Pancreas (tissue), 10 donors: ENCODE data around the gene ACVR1. TPM values are rescaled to one million over a fixed set of nuclear protein-coding genes. Genes with fewer than 3 reads are reported as not detected.
"Not testable (repeated sequence)": the region's sequence is repeated elsewhere in the genome, so short reads cannot be mapped to it uniquely, and the experiment has no call there.

Source experiments
- ATAC-seq, 4 donors: fragments of 200-7000 bp; cut with Tn5 transposase; one replicate each; pipeline versions ENCODE4 v1.8.0 to v1.9.1; 2020; ENCODE audit warnings: mild to moderate bottlenecking in 4 of 4, moderate library complexity in 4 of 4
- DNase-seq, 6 donors: peaks; one replicate each; pipeline ENCODE4 v3.0.0-alpha.2; 2020
- FAIRE-seq: peaks from 2 replicates; lab custom pipeline; 2012; peaks lifted over from hg19 to GRCh38; lab: Jason Lieb, UNC
- H3K27ac ChIP-seq, 4 donors: fragments of 200-600 bp; sonication (generic); 1 replicate in 3 of 4; 2 replicates in 1 of 4; pipeline versions ENCODE4 v1.5.0 to v1.8.0; 2020
- H3K27me3 ChIP-seq, 4 donors: fragments of 200-600 bp; one replicate each; pipeline ENCODE4 v1.8.0; 2021
- H3K36me3 ChIP-seq, 3 donors: fragments of 200-600 bp; sonication (generic) in 1 of 3; one replicate each; pipeline versions ENCODE4 v1.5.0 to v1.8.0; 2020 to 2021
- H3K4me1 ChIP-seq, 3 donors: fragments of 200-600 bp; one replicate each; pipeline ENCODE4 v1.8.0; 2021
- H3K4me3 ChIP-seq, 4 donors: fragments of 200-600 bp; sonication (generic) in 2 of 4; one replicate each; pipeline versions ENCODE4 v1.5.0 to v1.8.0; 2020 to 2021
- H3K9me3 ChIP-seq, 4 donors: fragments of 200-600 bp; one replicate each; pipeline ENCODE4 v1.8.0; 2021
- CTCF ChIP-seq, 4 donors: fragments of 200-600 bp; sonication (generic) in 3 of 4; IDR thresholded peaks; one replicate each; pipeline versions ENCODE4 v1.5.0 to v1.8.0; 2021; ENCODE audit warnings: antibody characterized with exemption in 4 of 4
- WGBS, 2 donors: extraction: QIAGEN DNeasy Blood & Tissue Kit; methylation state at CpG; one replicate each; pipeline ENCODE4 v1.1.7; 2013; 5-methylcytosine and 5-hydroxymethylcytosine counted together
- intact Hi-C, 3 donors: fragments of 100-400 bp; cut with DNase I; formaldehyde crosslinking; loops; one replicate each; pipeline versions ENCODE4 v1.11.1 to v1.14.2; 2022
- polyA plus RNA-seq, 2 donors: library from polyadenylated mRNA; stranded (reverse); fragments of 200-250 nt; gene quantifications; one replicate each; pipeline ENCODE4 v1.2.3, GENCODE V29; 2013
- total RNA-seq, 6 donors: library from RNA; stranded (reverse); fragmentation: NEBNext Ultra II Directional in 4 of 6; extraction: Animal tissue kit (Norgen Biotek cat#: 25700) in 4 of 6; gene quantifications; one replicate each; pipeline versions ENCODE4 v1.2.1 to v1.2.4, GENCODE V29; 2021 to 2023
- donor health status: healthy with polysubstance abuse.
- donor health status: DM: no; HTN: no; CAD: no; lungs with moderate emphysema.
- donor health status: DM: no; HTN: no; CAD: no.
- donor health status: control.
- donor health status: control.
- donor health status: Bipolar disorder and iron deficiency.
- donor health status: DM: yes; HTN: yes; CAD: no.
- donor health status: DM: no; HTN: no; CAD: no.
- donor health status: DM: no; HTN: no; CAD: no.
- donor health status: DM: yes; HTN: yes; CAD: no.

ACVR1 gene
- total and polyA plus RNA-seq, 8 donors, result 3.1 to 25.2 (median 11.7) TPM

GRCh38 chr2:157727693-157728092 lies 148.4 kb downstream of the ACVR1 start:
- Histone ChIP-seq H3K9me3 (peaks cover 0 to 12% (median 0%) of the 10 kb centered on the region in 4 donors), H3K4me1 (peaks cover 0 to 4% (median 0%) of the 10 kb centered on the region in 3 donors), H3K27me3 (no peaks in the 10 kb centered on the region), H3K4me3 (no peak overlapping the region), H3K27ac (no peak overlapping the region), H3K36me3 (peaks cover 0 to 14% (median 0%) of the 10 kb centered on the region in 3 donors)
- ATAC-seq, result no peak
- no peak for TF ChIP-seq CTCF (IDR thresholded peaks at IDR 0.05)
- intact Hi-C loops, result no loop called here
- no peak for FAIRE-seq
- no peak for DNase-seq
- WGBS, 2 donors, result 96 to 100% methylated on average over 1 of the region's 1 CpG

- no peak for FAIRE-seq
- ATAC-seq, result no peak
- 95 to 96% methylated on average over 1 of the region's 1 CpG for WGBS, 2 donors
These were observed 149.2 kb downstream of the ACVR1 start for GRCh38 chr2:157726946-157727345.

GRCh38 chr2:157725846-157726245 lies 150.3 kb downstream of the ACVR1 start:
- Histone ChIP-seq H3K9me3 (peaks cover 0 to 16% (median 0%) of the 10 kb centered on the region in 4 donors), H3K27me3 (no peaks in the 10 kb centered on the region), H3K4me3 (no peak overlapping the region), H3K27ac (no peak overlapping the region), H3K36me3 (peaks cover 0 to 14% (median 0%) of the 10 kb centered on the region in 3 donors), H3K4me1 (peaks cover 0 to 4% (median 0%) of the 10 kb centered on the region in 3 donors)
- intact Hi-C loops, result no loop called here
- no peak for TF ChIP-seq CTCF (IDR thresholded peaks at IDR 0.05)
- DNase-seq, result no peak
- FAIRE-seq, result no peak
- no peak for ATAC-seq
- 91 to 93% methylated on average over 1 of the region's 1 CpG for WGBS, 2 donors

More at GRCh38 chr2:157726946-157727345, 149.2 kb downstream of the ACVR1 start:
- no peak overlapping the region for H3K4me3 ChIP-seq
- peaks cover 0 to 14% (median 0%) of the 10 kb centered on the region in 3 donors for H3K36me3 ChIP-seq
- H3K27me3 ChIP-seq, result no peaks in the 10 kb centered on the region
- H3K9me3 ChIP-seq, result peaks cover 0 to 16% (median 0%) of the 10 kb centered on the region in 4 donors
- no peak for DNase-seq
- intact Hi-C loops, result no loop called here
- no peak for TF ChIP-seq CTCF (IDR thresholded peaks at IDR 0.05)
- H3K27ac ChIP-seq, result no peak overlapping the region
- H3K4me1 ChIP-seq, result peaks cover 0 to 4% (median 0%) of the 10 kb centered on the region in 3 donors

GRCh38 chr2:157722580-157723234 lies 153.4 kb downstream of the ACVR1 start:
- TF ChIP-seq CTCF (IDR thresholded peaks at IDR 0.05), result no peak
- Histone ChIP-seq H3K36me3 (peaks cover 0 to 14% (median 0%) of the 10 kb centered on the region in 3 donors), H3K27me3 (no peaks in the 10 kb centered on the region), H3K4me3 (no peak overlapping the region), H3K27ac (no peak overlapping the region), H3K9me3 (peaks cover 0 to 16% (median 0%) of the 10 kb centered on the region in 4 donors), H3K4me1 (peaks cover 0 to 4% (median 0%) of the 10 kb centered on the region in 3 donors)
- FAIRE-seq (no peak), DNase-seq (no peak), ATAC-seq (no peak)
- 98% methylated on average over 3 of the region's 3 CpGs for WGBS, 2 donors
- intact Hi-C loops, result no loop called here

GRCh38 chr2:157720504-157720903 lies 155.6 kb downstream of the ACVR1 start:
- no peak for ATAC-seq
- TF ChIP-seq CTCF (IDR thresholded peaks at IDR 0.05), result no peak
- peaks cover 0 to 16% (median 0%) of the 10 kb centered on the region in 4 donors for H3K9me3 ChIP-seq
- peaks cover 0 to 10% (median 0%) of the 10 kb centered on the region in 3 donors for H3K36me3 ChIP-seq
- no peak for FAIRE-seq
- H3K4me3 ChIP-seq, result no peak overlapping the region
- no peaks in the 10 kb centered on the region for H3K27me3 ChIP-seq
- intact Hi-C loops, result no loop called here
- 98 to 100% methylated on average over 2 of the region's 2 CpGs for WGBS, 2 donors
- no peak overlapping the region for H3K27ac ChIP-seq
- peaks cover 0 to 4% (median 0%) of the 10 kb centered on the region in 3 donors for H3K4me1 ChIP-seq
- DNase-seq, result no peak

- H3K4me3 ChIP-seq, DNase-seq, intact Hi-C loops, H3K27ac ChIP-seq, ATAC-seq, H3K4me1 ChIP-seq, H3K9me3 ChIP-seq, H3K27me3 ChIP-seq, H3K36me3 ChIP-seq, FAIRE-seq: not testable (repeated sequence)
- 68 to 81% methylated on average over 5 of the region's 5 CpGs for WGBS, 2 donors
These were observed 171.5 kb downstream of the ACVR1 start for GRCh38 chr2:157704653-157705052.

- H3K27ac ChIP-seq, H3K36me3 ChIP-seq, H3K4me1 ChIP-seq, H3K27me3 ChIP-seq, H3K4me3 ChIP-seq, FAIRE-seq, intact Hi-C loops, ATAC-seq, H3K9me3 ChIP-seq, DNase-seq: not testable (repeated sequence)
- WGBS, 2 donors, result 97% methylated on average over 6 of the region's 6 CpGs
These were observed 172.0 kb downstream of the ACVR1 start for GRCh38 chr2:157704148-157704547.
